GM12892 (cell line): ENCODE measurements around the gene TRIM43. TPM values are rescaled to one million over a fixed set of nuclear protein-coding genes. Genes with fewer than 3 reads are reported as not detected.
A peak's percentile ranks its signal among the peaks of the same experiment; 100 is the strongest.
"Not testable (repeated sequence)": the region's sequence is repeated elsewhere in the genome, so short reads cannot be mapped to it uniquely, and the experiment has no call there.

Experiments
- DNase-seq: peaks from one replicate; pipeline ENCODE4 v3.0.0; 2011; ENCODE audit not compliant: insufficient read length
- FAIRE-seq: peaks from 2 replicates; lab custom pipeline; 2011; peaks lifted over from hg19 to GRCh38; lab: Jason Lieb, UNC
- POLR2A ChIP-seq: IDR thresholded peaks from 2 replicates; pipeline ENCODE4 v1.6.1; 2011; ENCODE audit warnings: low read depth, low read length, control low read depth
- POLR2AphosphoS5 ChIP-seq: IDR thresholded peaks from 2 replicates; pipeline ENCODE4 v1.6.1; 2011; ENCODE audit warnings: low read depth, low read length, control low read depth
- TAF1 ChIP-seq: IDR thresholded peaks from 2 replicates; pipeline ENCODE4 v1.6.1; 2011; ENCODE audit warnings: low read depth, mild to moderate bottlenecking, control low read depth, low read length, borderline replicate concordance
- polyA plus RNA-seq: library from polyadenylated mRNA; unstranded; fragments of >200 nt; gene quantifications from one replicate; pipeline ENCODE4 v1.2.1, GENCODE V29; 2012; ENCODE audit warnings: missing spikeins, inconsistent platforms; ENCODE audit not compliant: missing spikeins

The TRIM43 gene
- not detected for polyA plus RNA-seq

DNA sequence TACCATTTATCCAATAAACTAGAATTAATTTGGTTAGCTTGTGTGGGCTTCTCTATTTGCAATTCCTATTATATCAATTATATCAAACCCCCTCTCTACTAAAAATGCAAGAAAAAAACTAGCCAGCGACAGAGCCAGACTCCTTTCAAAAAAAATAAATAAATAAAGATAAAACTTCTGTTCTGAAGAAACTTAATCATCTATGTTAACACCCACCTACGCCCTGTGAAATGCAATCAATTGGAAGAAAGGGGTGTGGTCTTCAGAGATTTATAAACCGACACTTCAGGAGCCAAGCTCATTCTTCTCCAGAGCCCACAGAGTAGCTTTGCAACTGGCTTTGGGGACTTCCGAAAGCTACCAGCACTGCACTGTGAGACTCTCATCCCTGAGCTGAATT is at the start of gene TRIM43:
TRIM43 (plus strand) TSS at position 301 of the 400 bp plus-strand sequence. CDS start 2,023 bp downstream, outside the sequence.
- not testable (repeated sequence) for FAIRE-seq, DNase-seq

DNA sequence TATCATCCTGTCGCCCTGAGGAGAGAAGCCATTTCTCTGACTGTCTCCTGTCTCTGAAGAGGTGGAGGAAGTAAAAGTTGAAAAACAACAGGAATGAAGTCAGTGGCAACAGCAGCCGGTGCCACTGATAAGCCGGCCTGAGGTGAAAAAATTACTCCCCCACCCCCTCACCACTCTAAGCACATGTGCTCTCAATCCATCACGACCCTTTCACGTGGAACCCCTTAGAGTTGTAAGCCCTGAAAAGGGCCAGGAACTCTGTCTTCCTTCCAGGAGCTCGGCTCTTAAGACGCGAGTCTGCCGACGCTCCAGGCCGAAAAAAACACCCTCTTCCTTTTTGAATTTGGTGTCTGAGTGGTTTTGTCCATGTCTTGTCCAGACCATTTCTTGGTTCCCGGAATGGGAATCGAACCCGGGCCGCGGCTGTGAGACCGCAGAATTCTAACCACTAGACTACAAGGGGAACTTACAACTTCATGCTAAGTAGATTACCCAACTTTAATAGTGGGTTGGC is 40.7 kb upstream of the TRIM43 start:
- TF ChIP-seq TAF1 (no peak), POLR2AphosphoS5 (no peak), POLR2A (no peak)
- no peak for FAIRE-seq
- no peak for DNase-seq

DNA sequence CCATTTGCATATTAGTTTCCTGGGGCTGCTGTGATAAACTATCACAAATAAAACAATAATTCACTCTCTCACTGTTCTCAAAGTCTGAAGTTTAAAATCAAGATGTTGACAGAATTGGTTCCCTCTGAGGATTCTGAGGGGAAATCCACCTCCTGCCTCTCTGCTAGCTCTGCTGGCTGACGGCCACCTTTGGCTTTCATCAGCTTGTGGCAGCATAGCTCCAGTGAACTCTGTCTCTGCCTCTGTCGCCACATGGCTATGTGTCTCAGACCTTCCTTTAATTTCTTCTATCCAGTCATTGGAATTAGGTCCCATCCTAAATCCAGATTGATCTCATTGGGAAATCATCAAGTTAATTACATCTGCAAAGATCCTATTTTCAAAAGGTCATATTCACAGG is 38.9 kb upstream of the TRIM43 start:
- FAIRE-seq (peak; percentile 93), DNase-seq (no peak)
- no peak for TF ChIP-seq POLR2A
- TF ChIP-seq POLR2AphosphoS5: no peak
- no peak for TF ChIP-seq TAF1

GRCh38 chr2:95569170-95569569 is 22.6 kb upstream of the TRIM43 start:
- no peak for TF ChIP-seq TAF1
- no peak for TF ChIP-seq POLR2A
- no peak for TF ChIP-seq POLR2AphosphoS5
- peak; percentile 38 for FAIRE-seq
- DNase-seq: no peak

- DNase-seq (no peak), FAIRE-seq (no peak)
- TF ChIP-seq POLR2AphosphoS5: no peak
- TF ChIP-seq TAF1: no peak
These were observed 17.9 kb upstream of the TRIM43 start for GRCh38 chr2:95573866-95574265.

GRCh38 chr2:95574506-95574905 is 17.3 kb upstream of the TRIM43 start:
- FAIRE-seq (peak; percentile 57), DNase-seq (no peak)
- no peak for TF ChIP-seq TAF1
- TF ChIP-seq POLR2AphosphoS5: no peak
- no peak for TF ChIP-seq POLR2A

DNA sequence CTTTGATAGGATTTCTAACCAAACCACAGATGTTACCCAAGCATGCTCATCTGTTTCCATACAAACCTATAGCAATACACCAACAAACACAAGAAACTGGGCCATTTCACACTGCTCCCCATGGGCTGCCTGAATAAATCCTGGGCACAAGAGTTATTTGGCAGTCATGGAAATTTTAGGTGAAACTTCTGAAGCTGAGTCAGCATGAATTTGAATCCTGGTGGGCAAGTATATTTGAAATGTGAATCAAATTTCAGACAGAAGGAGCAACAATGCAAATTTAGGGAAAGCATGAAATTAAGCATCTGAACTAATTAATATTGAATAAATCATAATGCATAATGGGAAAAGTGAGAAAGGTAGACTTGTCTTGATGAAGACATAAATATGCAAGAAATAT is 15.9 kb upstream of the TRIM43 start:
- no peak for DNase-seq
- no peak for TF ChIP-seq TAF1
- TF ChIP-seq POLR2AphosphoS5: no peak
- no peak for TF ChIP-seq POLR2A
- no peak for FAIRE-seq

GRCh38 chr2:95578539-95578938 is 13.3 kb upstream of the TRIM43 start:
- DNase-seq: no peak
- no peak for FAIRE-seq
- no peak for TF ChIP-seq POLR2A

DNA sequence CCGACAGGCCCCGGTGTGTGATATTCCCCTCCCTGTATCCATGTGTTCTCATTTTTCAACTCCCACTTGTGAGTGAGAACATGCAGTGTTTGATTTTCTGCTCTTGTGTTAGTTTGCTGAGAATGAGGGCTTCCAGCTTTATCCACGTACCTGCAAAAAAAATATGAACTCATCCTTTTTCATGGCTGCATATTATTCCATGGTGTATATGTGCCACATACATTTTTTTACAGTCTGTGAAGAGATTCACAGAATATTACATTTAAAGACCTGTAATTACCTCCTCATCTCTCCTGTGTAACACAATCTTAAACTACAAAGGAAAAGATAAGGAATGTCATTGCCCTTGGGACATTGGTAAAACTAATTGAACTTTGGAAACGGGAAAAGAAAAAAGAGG is 8.3 kb upstream of the TRIM43 start:
- not testable (repeated sequence) for FAIRE-seq, DNase-seq

- not testable (repeated sequence) for FAIRE-seq, DNase-seq
These were observed 7.5 kb upstream of the TRIM43 start for GRCh38 chr2:95584321-95584720.

- not testable (repeated sequence) for DNase-seq, FAIRE-seq
These were observed 1.8 kb upstream of the TRIM43 start for GRCh38 chr2:95589777-95590536.

DNA sequence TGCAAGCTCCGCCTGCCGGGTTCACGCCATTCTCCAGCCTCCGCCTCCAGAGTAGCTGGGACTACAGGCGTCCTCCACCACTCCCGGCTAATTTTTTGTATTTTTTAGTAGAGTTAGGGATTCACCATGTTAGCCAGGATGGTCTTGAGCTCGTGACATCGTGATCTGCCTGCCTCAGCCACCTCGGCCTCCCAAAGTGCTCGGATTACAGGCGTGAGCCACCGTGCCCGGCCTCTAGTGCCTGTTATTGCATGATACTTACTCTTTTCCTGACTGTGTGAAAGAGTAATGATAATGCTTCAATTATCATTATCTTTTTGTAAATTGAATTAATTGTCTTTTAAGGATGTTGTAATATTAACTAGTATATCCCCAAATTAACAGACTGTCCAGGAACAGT is 1.2 kb downstream of the TRIM43 start:
- FAIRE-seq, DNase-seq: not testable (repeated sequence)

- FAIRE-seq, DNase-seq: not testable (repeated sequence)
These were observed 3.2 kb downstream of the TRIM43 start for GRCh38 chr2:95595012-95595411.

DNA sequence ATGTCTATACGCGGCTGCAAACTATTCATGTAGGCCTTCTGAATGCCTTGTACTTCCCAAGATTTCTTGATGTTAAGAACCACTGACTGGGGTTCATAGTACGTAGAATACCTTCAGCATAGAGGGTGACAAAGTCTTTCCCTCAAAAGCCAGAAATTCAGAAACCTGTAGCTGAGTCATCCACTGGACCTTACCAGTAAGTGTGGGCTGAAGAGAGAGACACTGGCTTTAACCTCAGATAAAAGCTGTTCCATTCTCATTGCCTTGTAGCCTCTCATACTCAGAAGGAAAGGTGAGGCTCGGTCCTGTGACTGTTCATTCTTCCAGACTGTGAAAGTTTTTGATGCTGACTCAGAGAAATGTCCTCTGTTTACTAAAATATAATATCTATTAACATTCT is 9.5 kb downstream of the TRIM43 start:
- FAIRE-seq, DNase-seq: not testable (repeated sequence)

DNA sequence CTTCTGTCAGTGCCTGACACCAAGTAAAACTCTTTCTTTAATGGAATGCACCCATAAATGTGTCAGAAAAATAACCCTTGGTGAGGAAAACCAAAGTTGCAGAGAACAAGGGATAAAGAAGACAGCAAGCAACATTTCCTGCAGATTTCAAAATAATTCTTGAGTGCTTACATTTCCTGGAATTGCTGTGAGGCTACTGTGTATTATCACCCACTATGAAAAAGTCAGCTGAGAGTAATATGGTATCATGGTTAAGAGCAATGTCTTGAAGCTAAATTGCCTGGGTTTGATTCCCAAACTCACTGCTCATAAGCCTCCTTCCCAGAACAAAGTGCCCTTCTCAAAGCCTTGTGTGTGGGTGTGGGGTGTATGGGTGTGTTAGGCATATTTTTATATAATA is 10.3 kb downstream of the TRIM43 start:
- FAIRE-seq, DNase-seq: not testable (repeated sequence)

GRCh38 chr2:95608356-95608755 is 16.6 kb downstream of the TRIM43 start:
- not testable (repeated sequence) for FAIRE-seq, DNase-seq

GRCh38 chr2:95609764-95610163 is 18.0 kb downstream of the TRIM43 start:
- not testable (repeated sequence) for DNase-seq, FAIRE-seq

DNA sequence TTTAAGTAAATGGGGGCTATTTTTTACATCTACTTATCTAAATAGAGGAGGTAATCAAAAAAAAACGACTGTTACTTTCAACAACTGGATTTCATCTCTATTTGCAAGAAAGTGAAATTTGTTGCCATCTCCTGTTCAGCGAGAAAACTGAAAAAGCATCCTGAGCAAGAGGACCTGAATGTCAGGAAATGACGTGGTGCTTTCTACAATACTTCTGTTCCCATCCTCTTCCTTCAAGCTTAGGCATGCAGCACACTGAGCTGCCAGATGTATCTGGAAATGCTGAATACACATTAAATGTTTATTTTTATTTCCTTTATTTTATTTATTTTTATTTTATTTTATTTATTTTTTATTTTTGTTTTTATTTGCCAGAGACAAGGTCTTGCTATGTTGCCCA is 21.2 kb downstream of the TRIM43 start:
- FAIRE-seq: peak; percentile 63
- DNase-seq: not testable (repeated sequence)

DNA sequence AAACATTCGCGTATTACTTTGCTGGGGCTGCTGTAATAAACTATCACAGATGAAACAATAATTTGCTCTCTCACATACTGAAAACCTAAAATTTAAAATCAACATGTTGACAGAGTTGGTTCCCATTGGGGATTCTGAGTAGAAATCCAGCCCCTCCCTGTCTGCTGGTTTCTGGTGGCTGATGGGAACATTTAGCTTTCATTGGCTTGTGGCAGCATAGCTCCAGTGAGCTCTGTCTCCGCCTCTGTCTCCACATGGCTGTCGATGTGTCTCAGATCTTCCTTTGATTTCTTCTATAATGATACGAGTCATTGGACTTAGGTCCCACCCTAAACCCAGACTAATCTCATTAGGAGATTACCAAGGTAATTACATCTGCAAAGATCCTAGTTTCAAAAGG is 30.9 kb downstream of the TRIM43 start:
- not testable (repeated sequence) for DNase-seq, FAIRE-seq
